NCI-H2029 treated with DMSO at 0.1 percent for 48 hours (cell line): ENCODE results near the gene CPEB2.

Experiments used
- DNase-seq: peaks from one replicate; lab custom pipeline; 2025; lab: John Stamatoyannopoulos, UW

The CPEB2 gene

GRCh38 chr4:15010038-15010585, 7.8 kb downstream of the CPEB2 start:
- no peak for DNase-seq

GRCh38 chr4:15011166-15011565, 8.9 kb downstream of the CPEB2 start:
- no peak for DNase-seq

GRCh38 chr4:15012017-15012788, 9.9 kb downstream of the CPEB2 start:
- no peak for DNase-seq

GRCh38 chr4:15013585-15013984, 11.3 kb downstream of the CPEB2 start:
- DNase-seq: no peak

- no peak for DNase-seq
Measured at GRCh38 chr4:15015170-15015569, 12.9 kb downstream of the CPEB2 start.

GRCh38 chr4:15018361-15018760, 16.1 kb downstream of the CPEB2 start:
- DNase-seq: no peak

GRCh38 chr4:15020502-15021286, 18.4 kb downstream of the CPEB2 start:
- no peak for DNase-seq

GRCh38 chr4:15021311-15021710, 19.0 kb downstream of the CPEB2 start:
- no peak for DNase-seq

- DNase-seq: no peak
Measured at GRCh38 chr4:15021946-15022345, 19.7 kb downstream of the CPEB2 start.

GRCh38 chr4:15024386-15024785, 22.1 kb downstream of the CPEB2 start:
- DNase-seq: no peak

- no peak for DNase-seq
Measured at GRCh38 chr4:15025693-15026092, 23.4 kb downstream of the CPEB2 start.

- no peak for DNase-seq
Measured at GRCh38 chr4:15027921-15028435, 25.7 kb downstream of the CPEB2 start.

GRCh38 chr4:15031197-15031596, 28.9 kb downstream of the CPEB2 start:
- DNase-seq: no peak

- DNase-seq: no peak
Measured at GRCh38 chr4:15031993-15032675, 29.9 kb downstream of the CPEB2 start.

GRCh38 chr4:15034071-15034764, 31.9 kb downstream of the CPEB2 start:
- DNase-seq: no peak

- DNase-seq: no peak
Measured at GRCh38 chr4:15035159-15035558, 32.9 kb downstream of the CPEB2 start.

- DNase-seq: no peak
Measured at GRCh38 chr4:15037923-15038541, 35.8 kb downstream of the CPEB2 start.

GRCh38 chr4:15040916-15041463, 38.7 kb downstream of the CPEB2 start:
- no peak for DNase-seq

GRCh38 chr4:15042529-15043167, 40.4 kb downstream of the CPEB2 start:
- DNase-seq: no peak

GRCh38 chr4:15043226-15043625, 40.9 kb downstream of the CPEB2 start:
- DNase-seq: no peak
